ENCODE measurements around the gene WWOX. TPM values are rescaled to one million over a fixed set of nuclear protein-coding genes. Genes with fewer than 3 reads are reported as not detected.

WWOX gene
- total RNA-seq, 1 experiment from 2014 or later: 15.6 TPM

- Mint-ChIP-seq H3K27ac (no peak overlapping the region), H3K27me3 (ENCODE audit: low read depth) (no peaks in the 10 kb centered on the region), H3K4me3 (no peak overlapping the region), H3K4me1 (no peaks in the 10 kb centered on the region), H3K36me3 (ENCODE audit: insufficient read depth in 1 of 3, low read depth in 3 of 3) (peaks cover 15 to 26% (median 20%) of the 10 kb centered on the region in 3 experiments), H3K9me3 (peaks cover 34 to 36% of the 10 kb centered on the region in 2 experiments)
- Histone ChIP-seq H3K9ac (ENCODE audit: extremely low read depth, insufficient read length, low read length) (no peak overlapping the region), H2BK20ac (ENCODE audit: low read depth, low read length, poor library complexity, severe bottlenecking) (no peak overlapping the region), H3K79me1 (ENCODE audit: insufficient read depth, low read depth, low read length, poor library complexity, severe bottlenecking) (no peaks in the 10 kb centered on the region), H3K27me3 (ENCODE audit: insufficient read depth, low read length) (no peaks in the 10 kb centered on the region), H2BK15ac (ENCODE audit: low read depth, low read length) (no peak overlapping the region), H3K23me2 (ENCODE audit: insufficient read length, low read depth, low read length, poor library complexity, severe bottlenecking) (peaks cover 2% of the 10 kb centered on the region), H3K4ac (ENCODE audit: low read depth, low read length) (no peak overlapping the region), H3K14ac (ENCODE audit: insufficient read depth, low read length) (no peak overlapping the region), H2BK12ac (ENCODE audit: insufficient read length, low read depth, low read length) (no peak overlapping the region), H3K9me3 (ENCODE audit: control insufficient read depth, low read depth, low read length) (peaks cover 20% of the 10 kb centered on the region), H3K4me1 (ENCODE audit: insufficient read depth, low read length) (no peaks in the 10 kb centered on the region), H3K4me2 (ENCODE audit: insufficient read depth, insufficient read length, low read length) (no peak overlapping the region), H2AFZ (ENCODE audit: low read length) (no peak overlapping the region), H4K8ac (replicated peaks; ENCODE audit: insufficient read length, low read depth, low read length) (no peak overlapping the region), H3K79me2 (ENCODE audit: insufficient read depth, low read length) (no peaks in the 10 kb centered on the region), H3T11ph (ENCODE audit: low read length) (no peak overlapping the region), H2BK5ac (ENCODE audit: insufficient read length, low read length) (no peak overlapping the region), H4K91ac (ENCODE audit: insufficient read length, low read depth, low read length) (no peak overlapping the region), H3K27ac (ENCODE audit: insufficient read length, low read depth, low read length) (no peak overlapping the region), H2BK120ac (ENCODE audit: low read depth, low read length, poor library complexity, severe bottlenecking) (no peak overlapping the region), H4K5ac (ENCODE audit: insufficient read length, low read depth, low read length) (no peak overlapping the region), H3K56ac (ENCODE audit: insufficient read length, low read depth, low read length) (no peak overlapping the region), H3K18ac (ENCODE audit: insufficient read length, low read depth, low read length) (no peak overlapping the region), H3K23ac (ENCODE audit: insufficient read length, low read depth, low read length) (no peak overlapping the region), H4K20me1 (ENCODE audit: control insufficient read depth, insufficient read depth, insufficient read length) (no peaks in the 10 kb centered on the region), H2AK5ac (ENCODE audit: insufficient read length, low read length) (no peak overlapping the region)
- DNase-seq: peak; percentile 46
- peak; percentile 77 for TF ChIP-seq CTCF (conservative IDR thresholded peaks at IDR 0.05)
- no CpG with 5 or more reads among the region's 8 CpGs for WGBS (ENCODE audit: extremely low coverage, insufficient read length, low lambda C conversion rate)
Observed at GRCh38 chr16:78925083-78925767, 825.8 kb downstream of the WWOX start.
